GM18517 (cell line): ENCODE measurements around the gene SEC11A.
"Not testable (repeated sequence)": the region's sequence is repeated elsewhere in the genome, so short reads cannot be mapped to it uniquely, and the experiment has no call there.

ENCODE experiments used
- ATAC-seq: cut with Tn5 transposase; IDR thresholded peaks from one replicate; pipeline ENCODE4 v1.9.1; 2021; ENCODE audit warnings: mild to moderate bottlenecking, moderate library complexity; ENCODE audit not compliant: unreplicated experiment

Gene SEC11A

DNA sequence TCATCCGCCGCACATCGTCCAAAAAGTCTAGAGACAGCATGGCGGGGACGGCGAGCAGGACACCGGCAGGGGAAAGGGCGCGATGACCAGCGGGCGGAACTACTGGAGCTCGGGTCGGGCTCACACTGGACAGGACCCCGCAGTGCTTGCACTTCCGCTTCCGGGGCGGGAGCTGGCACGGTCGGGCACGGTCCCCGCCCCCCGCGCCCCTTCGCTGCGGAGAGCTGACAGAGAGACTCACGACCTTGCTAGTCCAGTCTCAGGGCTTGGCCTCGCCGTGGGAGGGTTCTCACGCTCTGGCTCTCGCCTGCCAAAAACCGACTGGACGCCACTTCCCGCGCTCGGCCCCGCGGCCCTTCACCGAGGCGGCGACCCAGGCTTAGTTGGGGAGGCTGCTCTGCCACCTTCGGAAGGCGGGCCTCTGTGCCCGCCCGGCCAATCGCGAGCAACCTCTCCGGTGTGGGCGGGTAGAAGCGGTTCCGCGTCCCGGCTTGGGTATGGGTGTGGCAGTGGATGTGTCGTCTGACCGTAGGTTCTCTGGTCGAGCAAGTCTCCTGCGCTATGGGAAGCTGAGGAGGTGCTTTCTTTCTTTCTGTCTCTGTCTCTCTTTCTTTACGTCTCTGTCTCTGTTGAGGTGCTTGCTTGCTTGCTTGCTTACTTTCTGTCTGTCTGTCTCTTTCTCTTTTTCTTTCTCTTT lies at the start of gene SEC11A:
Gene SEC11A, minus strand, starts transcription at position 104 of the 697 bp plus-strand sequence. Its CDS starts 64 bp downstream, at position 40.
- ATAC-seq = peak; percentile 91

DNA sequence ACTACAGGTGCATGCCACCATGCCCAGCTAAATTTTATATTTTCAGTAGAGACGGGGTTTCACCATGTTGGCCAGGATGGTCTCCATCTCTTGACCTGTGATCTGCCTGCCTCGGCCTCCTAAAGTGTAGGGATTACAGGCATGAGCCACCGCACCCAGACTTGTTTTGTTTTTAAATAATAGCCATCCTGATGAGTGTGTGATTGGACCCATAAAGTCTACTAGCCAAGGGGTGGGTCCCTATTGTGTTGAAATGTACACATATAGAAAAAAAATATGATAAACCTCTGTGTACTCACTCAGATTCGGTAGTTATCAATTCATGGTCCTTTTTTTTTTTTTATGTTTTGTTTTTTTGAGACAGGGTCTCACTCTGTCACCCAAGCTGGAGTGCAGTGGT lies 49.7 kb upstream of the SEC11A start:
- ATAC-seq = no peak

DNA sequence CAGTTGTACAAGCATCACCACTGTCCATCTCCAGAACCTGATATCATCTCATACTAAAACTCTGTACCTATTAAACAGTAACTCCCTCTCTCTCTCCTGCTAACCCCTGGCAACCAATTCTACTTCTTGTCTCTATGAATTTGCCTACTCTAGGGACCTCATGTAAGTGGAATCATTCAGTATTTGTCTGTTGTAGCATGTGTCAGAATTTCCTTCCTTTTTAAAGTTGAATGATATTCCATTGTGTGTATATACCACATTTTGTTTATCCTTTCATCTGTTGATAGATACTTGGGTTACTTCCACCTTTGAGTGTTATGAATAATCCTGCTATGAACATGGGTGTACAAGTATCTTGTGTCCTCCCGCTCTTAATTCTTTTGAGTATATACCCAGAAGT lies 49.0 kb upstream of the SEC11A start:
- ATAC-seq = no peak

DNA sequence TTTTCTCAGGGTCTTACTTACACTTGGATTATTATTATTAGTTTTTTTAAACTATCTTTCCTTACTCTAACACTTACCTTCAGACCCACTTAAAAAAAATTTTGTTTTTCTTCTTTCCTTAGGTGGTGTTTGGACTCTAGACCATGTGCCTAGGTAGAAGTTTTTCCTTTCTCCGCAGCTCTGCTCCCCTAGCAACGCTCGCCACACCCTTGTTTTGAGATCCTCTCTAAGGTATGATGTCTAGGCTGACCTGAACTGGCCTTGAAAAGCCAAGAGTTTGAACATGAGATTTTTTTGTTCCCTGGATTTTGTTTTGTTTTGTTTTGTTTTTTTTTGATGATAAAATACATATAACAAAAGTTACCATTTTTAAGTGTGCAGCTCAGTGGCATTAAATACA lies 48.6 kb upstream of the SEC11A start:
- ATAC-seq = no peak

DNA sequence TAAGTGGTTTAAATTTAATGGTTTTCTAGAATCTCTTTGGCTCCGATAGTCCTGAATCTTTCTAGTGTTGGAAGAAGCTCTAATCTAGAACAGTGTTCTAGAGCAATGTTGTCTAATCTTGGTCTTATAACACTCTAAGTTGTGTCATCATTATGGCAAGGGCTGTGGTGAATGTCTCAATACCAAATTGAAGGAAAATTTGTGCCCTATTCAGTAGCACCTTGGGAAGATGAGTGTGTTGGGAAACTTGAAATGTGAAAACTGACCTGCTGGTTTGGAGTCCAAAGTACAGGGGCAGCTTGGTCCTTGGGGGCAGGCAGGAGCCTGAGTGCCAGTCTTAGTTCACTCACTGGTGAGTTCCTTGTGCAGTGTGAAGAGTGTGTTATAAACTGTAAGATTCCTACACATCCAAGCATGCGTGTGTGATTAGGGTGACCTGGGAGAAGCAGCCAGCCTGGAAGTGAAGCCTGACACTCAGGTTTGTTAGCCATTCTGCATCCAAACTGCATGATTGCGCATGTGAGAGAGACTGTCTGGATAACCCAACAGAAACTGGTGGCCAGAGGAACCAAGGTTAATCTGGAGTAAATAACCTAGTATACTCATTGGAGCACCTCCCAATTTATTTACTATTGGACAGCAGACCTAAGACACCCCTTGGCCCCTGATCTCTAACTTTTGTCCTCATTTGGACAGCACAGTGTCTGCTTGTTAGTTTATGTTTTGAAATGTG lies 47.1 kb upstream of the SEC11A start:
- no peak for ATAC-seq

DNA sequence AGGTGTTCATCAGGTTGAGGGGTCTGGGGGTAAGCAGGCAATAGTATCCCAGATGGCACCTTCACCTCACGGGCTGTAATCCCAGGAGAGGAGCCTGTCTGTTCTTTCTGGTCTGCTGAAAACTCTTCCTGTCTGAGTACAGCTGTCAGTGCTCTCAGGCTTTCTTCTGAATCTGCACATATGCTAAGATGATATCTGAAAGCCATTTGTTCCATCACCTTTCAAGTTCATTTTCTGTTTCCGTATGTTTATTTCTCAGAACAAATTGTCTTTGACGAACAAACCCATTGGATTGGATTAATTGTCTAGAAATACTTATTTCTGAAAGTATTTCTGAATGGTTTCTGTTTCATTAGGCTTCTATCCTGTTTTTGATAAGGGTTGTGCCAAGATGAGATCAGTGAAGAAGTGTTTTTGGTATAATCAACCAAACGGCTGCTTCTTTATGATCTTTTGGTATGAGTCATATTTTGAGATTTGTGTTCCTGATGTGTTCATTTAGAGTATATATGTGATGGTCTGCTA lies 45.7 kb upstream of the SEC11A start:
- ATAC-seq = peak; percentile 63

DNA sequence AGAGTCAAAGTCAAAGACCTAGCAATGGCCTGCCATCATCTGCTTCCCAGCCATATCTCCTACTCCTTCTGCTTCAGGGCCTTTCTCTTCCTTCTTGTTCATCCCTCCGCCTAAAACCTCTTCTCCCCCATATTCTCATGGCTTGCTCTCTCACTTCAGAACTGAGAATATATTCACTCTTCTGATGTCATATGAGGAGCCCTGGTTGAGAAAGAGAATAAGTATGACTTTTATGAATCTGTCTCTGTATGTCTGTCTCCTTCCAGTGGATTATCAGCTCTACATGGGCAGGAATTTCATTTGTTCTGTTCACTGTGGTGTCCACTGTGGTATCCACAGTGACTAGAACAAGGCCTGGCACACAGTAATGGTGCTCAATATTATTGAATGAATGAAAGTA lies 44.3 kb upstream of the SEC11A start:
- no peak for ATAC-seq

DNA sequence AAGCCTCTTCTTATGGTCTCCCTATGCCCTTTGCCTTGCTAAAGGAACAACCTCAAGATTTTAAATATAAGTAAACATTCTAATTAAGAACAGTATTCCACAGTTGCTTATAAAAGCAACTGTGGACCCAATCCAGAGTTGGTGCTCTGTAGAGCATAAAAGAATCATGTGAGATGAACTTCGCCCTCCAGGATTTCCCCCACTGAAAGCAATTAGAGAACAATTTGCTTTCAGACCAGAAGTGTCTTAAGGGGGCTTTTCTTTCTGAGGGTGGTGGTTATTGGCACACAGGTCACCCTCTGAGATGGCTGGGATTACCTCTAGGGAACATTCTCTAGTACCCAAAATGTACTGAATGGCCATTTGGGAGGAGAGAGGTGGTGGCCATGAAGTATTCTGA lies 43.1 kb upstream of the SEC11A start:
- no peak for ATAC-seq

DNA sequence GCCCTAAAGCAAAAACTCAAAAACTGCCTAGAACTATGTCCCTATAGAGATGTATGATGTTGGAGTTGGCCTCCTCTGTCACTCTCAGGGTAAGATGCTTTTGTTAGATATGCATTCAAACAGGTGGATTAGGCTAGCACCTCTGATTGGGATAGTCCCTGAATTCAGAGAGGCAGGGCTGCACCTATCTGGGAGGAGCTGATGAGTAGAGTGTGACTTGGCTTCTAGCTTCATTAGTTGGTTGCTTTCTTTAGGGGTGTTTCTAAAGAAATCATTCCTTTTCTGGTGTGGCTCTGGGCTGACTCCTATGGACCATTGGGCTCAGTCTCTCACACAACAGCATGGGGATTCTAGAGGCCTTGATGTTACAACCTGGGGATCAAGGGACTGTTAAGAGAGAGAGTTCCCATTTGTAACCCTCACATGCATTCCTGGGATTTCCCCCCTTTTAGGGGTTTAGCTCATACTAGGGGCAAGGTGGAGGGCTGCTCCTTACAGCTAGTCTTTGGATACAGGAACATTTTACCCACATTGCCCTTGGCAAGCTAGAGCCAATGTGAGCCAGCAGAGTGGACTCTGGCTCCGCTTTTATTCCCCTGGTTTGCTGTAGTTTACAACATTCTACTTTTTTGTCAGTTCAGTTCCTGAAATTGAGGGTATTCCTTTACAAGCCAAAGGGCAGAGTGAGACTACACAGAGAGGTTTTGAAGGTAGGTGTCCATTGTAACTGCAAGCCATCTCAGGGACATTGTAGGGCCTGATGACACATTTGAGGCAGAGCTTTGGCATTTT lies 40.0 kb upstream of the SEC11A start:
- ATAC-seq = no peak

DNA sequence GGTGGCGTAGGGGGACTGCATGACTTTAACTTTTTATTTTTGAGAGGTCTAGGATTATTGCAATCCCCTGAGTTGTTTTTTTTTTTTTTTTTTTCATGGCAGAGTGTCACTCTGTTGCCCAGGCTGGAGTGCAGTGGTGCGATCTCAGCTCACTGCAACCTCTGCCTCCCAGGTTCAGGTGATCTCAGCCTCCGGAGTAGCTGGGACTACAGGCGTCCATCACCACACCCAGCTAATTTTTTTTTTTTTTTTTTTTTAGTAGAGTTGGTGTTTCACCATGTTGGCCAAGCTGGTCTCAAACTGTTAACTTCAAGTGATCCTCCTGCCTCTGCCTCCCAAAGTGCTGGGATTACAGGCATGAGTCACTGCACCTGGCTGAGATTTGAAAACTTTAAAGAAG lies 39.0 kb upstream of the SEC11A start:
- ATAC-seq = not testable (repeated sequence)

DNA sequence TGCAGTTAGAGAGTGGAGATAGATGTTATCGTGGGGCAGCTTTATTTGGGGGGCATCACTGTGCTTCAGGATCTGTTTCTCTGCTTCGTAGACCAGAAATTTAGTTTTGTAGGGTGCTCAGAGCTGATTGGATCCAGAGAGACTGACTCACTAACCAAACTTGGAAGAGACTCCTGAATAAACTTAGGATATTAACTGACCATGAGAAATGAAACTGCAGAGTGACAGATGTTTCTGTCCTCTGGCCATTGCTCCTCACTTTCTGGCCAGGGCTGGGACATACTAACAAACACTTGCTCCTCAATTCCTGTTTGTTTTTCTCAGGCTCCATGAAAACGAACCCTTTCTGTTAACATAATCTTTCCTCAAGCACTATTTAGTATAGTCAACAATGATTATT lies 36.8 kb upstream of the SEC11A start:
- no peak for ATAC-seq

DNA sequence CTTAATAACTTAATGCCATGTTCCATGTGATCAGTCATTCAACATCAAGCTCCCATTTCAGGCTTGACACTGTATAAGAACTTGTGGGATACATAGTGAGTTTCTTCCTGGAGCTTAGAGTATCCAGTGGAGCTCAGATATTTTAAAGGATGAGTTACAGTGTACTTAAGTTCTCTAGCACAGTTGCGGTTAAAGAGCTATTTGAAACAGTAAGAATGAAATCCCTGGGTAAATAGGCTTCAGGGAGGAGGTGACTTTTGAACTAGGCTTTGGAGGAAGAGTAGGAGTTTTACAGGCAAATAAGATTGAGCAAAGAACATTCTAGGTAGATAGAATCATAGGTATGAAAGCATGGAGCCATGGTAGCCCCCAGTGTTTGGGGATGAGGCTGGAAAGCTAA lies 36.3 kb upstream of the SEC11A start:
- ATAC-seq = no peak

DNA sequence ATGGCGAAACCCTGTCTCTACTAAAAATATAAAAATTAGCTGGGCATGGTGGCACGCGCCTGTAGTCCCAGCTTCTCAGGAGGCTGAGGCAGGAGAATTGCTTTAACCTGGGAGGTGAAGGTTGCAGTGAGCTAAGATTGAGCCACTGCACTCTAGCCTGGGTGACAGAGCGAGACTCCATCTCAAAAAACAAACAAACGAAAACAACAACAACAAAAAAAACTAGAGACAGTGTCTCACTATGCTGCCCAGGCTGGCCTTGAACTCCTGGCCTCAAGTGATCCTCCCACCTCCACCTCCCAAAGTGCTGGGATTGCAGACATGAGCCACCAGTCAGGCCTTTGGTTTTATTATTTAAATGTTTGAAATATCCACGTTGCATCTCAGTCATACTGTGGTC lies 35.8 kb upstream of the SEC11A start:
- not testable (repeated sequence) for ATAC-seq

DNA sequence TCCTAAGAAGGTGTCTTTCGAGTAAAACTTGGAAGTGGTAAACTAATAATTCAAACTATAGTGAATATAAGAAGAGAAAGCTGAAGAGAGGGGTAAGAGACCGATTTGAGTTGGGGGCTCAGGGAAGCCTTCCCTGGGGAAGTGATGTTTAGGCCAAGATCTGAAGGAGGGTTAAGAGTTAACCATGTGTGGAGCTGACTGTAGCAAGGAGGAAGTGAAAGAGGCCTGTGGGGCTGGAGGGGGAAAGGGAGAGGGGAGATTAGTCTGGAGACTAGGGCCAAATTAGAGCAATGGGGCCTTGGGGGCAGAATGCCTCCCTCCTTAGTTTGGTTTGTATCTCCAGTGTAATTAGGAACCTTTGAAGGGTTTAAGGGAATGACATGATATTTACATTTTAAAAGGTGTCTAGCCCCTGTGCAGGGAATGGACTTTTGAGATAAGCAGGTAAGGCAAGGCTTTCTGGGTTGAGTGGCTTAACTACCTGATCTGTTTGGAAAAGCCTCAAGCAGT lies 34.7 kb upstream of the SEC11A start:
- ATAC-seq = no peak

DNA sequence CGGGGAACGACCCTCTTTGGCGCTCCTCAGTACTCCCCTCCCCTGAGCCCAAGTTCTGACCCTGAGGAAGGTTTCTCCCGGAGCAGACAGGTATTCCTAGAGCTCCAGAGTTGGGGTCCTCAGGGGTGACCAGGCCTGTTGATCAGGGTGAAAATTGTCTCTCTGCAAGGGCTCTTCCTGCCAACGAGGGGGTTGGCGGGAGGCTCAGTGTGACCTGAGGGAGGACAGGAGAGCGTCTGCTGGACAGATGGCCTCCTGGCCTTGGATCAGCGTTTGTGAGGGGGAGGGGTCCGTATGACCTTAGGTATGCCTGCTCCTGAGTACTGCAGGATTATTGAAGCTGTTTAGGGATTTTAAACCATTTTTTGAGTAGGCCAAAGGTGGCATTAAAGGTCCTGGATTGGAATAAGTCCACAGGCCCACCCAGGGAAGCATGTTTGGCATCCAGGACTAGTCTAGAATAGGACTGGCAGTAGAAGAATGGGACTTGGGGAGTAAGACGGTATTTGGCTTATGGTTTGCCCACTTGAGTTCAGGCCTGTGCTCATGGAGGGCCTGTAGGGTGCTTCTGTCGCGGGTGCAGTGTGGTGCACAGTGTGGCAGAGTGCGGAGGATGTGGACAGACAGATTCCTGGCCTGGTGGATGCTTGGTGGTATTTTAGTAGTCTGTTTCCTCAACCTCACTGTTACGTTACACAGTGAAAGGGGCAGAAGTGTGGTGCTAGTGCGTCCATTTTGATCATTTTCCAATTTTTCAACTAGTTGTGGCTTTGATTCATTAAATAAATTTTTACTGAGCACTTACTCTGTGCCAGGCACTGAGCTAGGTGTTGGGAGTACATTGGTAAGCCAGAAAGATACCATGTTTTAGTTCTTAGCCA lies 33.4 kb upstream of the SEC11A start:
- no peak for ATAC-seq

DNA sequence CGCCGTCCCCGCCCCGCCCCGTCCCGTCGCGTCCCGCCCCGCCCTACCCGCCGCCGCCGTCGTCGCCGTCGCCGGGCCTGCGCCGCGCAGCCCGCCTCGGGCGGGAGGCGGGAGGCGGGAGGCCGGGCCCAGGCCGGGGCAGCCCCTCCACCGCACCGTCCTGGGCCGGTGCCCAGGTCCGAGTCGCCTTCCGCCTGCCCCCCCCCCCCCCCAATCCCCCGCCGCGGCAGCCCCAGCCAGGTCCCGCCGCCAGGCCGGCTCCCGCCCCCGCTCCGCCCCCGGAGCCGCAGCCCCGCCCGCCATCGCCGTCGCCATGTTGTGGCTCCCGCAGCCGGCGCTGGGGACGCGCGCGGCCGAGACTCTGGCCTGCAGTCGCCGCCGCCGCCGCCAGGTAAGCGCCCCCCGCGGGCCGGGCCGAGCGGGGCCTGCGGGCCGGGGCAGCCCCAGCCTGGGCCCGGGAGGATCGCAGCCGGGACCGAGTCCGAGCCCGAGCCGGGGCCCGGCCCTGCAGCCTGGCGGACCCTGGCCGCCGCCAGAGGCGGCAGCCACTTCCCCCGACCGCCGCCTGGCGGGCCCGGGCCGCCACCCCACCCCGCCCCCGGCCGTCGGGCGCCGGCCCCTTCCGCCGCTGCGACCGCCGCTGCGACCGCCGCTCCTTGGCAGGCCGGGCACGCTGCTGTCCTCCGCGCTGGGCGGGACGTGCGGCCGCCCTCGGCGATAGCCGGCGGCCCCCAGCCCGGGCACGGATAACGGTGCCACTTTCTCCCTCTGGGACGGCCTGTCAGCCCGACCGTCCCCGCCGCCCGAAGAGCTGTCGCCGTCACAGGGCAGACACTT lies 32.6 kb upstream of the SEC11A start, which contains the start of gene ZNF592:
Gene ZNF592, plus strand, starts transcription at position 319 of the 837 bp plus-strand sequence. CDS start 34,084 bp downstream, outside the sequence.
- ATAC-seq = peak; percentile 37

DNA sequence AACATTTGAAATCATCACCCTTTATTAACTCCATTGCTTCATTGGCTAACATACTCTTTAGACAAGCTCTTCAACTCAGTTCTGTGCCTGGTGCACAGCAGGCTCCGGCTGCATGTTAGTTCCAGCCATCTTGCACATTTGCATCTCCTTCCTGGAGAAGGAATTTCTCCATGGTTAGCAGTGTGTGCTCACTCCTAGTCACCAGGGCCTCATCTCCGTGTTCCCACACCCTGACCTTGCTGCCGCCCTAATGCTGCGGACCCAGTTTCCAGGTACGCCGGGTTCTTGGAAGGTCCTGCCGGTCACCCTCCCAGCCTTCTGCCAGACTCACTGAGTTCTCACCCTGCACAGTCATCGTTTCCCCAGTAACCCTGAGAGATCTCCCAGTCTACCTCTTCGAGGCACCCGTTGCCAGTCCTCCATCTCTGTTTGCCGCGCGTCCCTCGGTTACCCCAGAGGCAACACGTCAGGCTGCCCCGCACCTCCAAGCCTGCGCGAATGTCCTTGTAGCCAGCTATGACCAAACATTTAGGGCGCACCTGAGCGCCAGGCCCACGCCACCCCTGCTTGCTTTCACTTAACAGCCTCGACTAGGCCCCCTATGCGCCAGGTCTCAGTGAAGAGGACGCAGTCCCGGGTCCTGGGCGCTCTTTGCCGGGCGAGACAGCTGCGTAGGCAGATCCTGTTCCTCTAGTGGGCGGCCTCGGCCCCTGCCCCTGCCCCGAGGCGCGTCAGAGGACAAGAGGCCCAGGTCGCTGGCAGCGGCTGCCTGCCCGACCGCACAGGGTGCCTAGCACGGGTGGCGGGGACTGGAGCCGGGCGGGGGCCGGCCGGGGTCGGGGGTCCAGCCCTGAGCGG lies 31.7 kb upstream of the SEC11A start:
- peak; percentile 50 for ATAC-seq

DNA sequence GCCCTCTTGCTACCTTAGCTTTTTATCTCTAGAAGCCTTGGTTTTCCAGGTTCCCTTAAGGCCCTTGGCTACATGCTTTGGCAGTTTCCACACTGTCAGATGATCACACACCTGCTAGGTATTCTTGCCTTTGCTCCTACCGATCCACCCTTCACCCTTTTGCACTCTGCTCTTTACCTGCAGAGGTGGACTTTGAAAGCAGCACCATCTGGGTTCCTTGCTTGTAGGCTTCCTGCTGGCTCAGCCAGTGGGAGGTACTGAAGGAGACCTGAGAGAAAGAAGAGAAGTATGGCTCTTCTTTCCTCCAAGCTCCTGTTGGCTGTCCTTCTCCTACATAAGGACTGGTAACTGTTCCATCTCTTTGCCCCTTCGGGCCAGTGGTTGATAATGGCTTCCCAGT lies 25.2 kb upstream of the SEC11A start:
- no peak for ATAC-seq
